H9 (cell line): Measurements from ENCODE around the gene S100A7. TPM values are rescaled to one million over a fixed set of nuclear protein-coding genes. Genes with fewer than 3 reads are reported as not detected.

Experiments
- DNase-seq: peaks from one replicate; pipeline ENCODE4 v3.0.0-alpha.2; 2017
- H2AFZ ChIP-seq: one replicate; pipeline ENCODE4 v1.6.1; 2013; ENCODE audit warnings: mild to moderate bottlenecking, low read length, control low read depth, moderate library complexity
- H2AK5ac ChIP-seq: 2 replicates; pipeline ENCODE4 v1.6.1; 2013; ENCODE audit warnings: low read length, control low read depth, mixed read lengths; ENCODE audit not compliant: insufficient read length
- H2BK120ac ChIP-seq: one replicate; pipeline ENCODE4 v1.6.1; 2013; ENCODE audit warnings: low read depth, mild to moderate bottlenecking, low read length, control low read depth, inconsistent platforms; ENCODE audit not compliant: poor library complexity, severe bottlenecking
- H2BK12ac ChIP-seq: 2 replicates; pipeline ENCODE4 v1.6.1; 2013; ENCODE audit warnings: low read length, control low read depth, mixed read lengths, low read depth; ENCODE audit not compliant: insufficient read length
- H2BK15ac ChIP-seq: 2 replicates; pipeline ENCODE4 v1.6.1; 2013; ENCODE audit warnings: low read depth, low read length, control low read depth
- H2BK20ac ChIP-seq: one replicate; pipeline ENCODE4 v1.6.1; 2013; ENCODE audit warnings: low read depth, mild to moderate bottlenecking, low read length, control low read depth, inconsistent platforms; ENCODE audit not compliant: poor library complexity, severe bottlenecking
- H2BK5ac ChIP-seq: 2 replicates; pipeline ENCODE4 v1.6.1; 2013; ENCODE audit warnings: low read length, control low read depth, mixed read lengths; ENCODE audit not compliant: insufficient read length
- H3K14ac ChIP-seq: 2 replicates; pipeline ENCODE4 v1.6.1; 2013; ENCODE audit warnings: low read length, control low read depth; ENCODE audit not compliant: insufficient read depth
- H3K18ac ChIP-seq: 2 replicates; pipeline ENCODE4 v1.6.1; 2013; ENCODE audit warnings: low read depth, mild to moderate bottlenecking, mixed read lengths, low read length, control low read depth; ENCODE audit not compliant: insufficient read length
- H3K23ac ChIP-seq: 2 replicates; pipeline ENCODE4 v1.6.1; 2013; ENCODE audit warnings: low read length, control low read depth, mixed read lengths, low read depth; ENCODE audit not compliant: insufficient read length
- H3K23me2 ChIP-seq: 2 replicates; pipeline ENCODE4 v1.6.1; 2013; ENCODE audit warnings: low read depth, mild to moderate bottlenecking, mixed read lengths, low read length, control low read depth; ENCODE audit not compliant: insufficient read length, poor library complexity, severe bottlenecking
- H3K27ac ChIP-seq: 2 replicates; pipeline ENCODE4 v1.5.1; 2013; ENCODE audit warnings: low read length, control low read depth, mixed read lengths, low read depth; ENCODE audit not compliant: insufficient read length
- H3K27me3 ChIP-seq: 2 replicates; pipeline ENCODE4 v1.6.1; 2013; ENCODE audit warnings: low read length, control low read depth, inconsistent platforms; ENCODE audit not compliant: insufficient read depth
- H3K4ac ChIP-seq: 2 replicates; pipeline ENCODE4 v1.6.1; 2013; ENCODE audit warnings: low read depth, mild to moderate bottlenecking, control low read depth, inconsistent platforms, low read length, moderate library complexity
- H3K4me1 ChIP-seq: 2 replicates; pipeline ENCODE4 v1.6.1; 2013; ENCODE audit warnings: low read length, control low read depth, inconsistent platforms; ENCODE audit not compliant: insufficient read depth
- H3K4me2 ChIP-seq: 2 replicates; pipeline ENCODE4 v1.6.1; 2013; ENCODE audit warnings: low read length, control low read depth, mixed read lengths; ENCODE audit not compliant: insufficient read length, insufficient read depth
- H3K56ac ChIP-seq: 2 replicates; pipeline ENCODE4 v1.6.1; 2013; ENCODE audit warnings: low read depth, mild to moderate bottlenecking, mixed read lengths, low read length, control low read depth; ENCODE audit not compliant: insufficient read length
- H3K79me1 ChIP-seq: 2 replicates; pipeline ENCODE4 v1.6.1; 2013; ENCODE audit warnings: low read depth, mild to moderate bottlenecking, moderate library complexity, low read length, control low read depth, inconsistent platforms; ENCODE audit not compliant: insufficient read depth, poor library complexity, severe bottlenecking
- H3K79me2 ChIP-seq: 2 replicates; pipeline ENCODE4 v1.6.1; 2013; ENCODE audit warnings: low read length, control low read depth, inconsistent platforms; ENCODE audit not compliant: insufficient read depth
- H3K9ac ChIP-seq: 2 replicates; pipeline ENCODE4 v1.6.1; 2013; ENCODE audit warnings: low read length, control low read depth, mixed read lengths; ENCODE audit not compliant: insufficient read length; ENCODE audit errors: extremely low read depth
- H3K9me3 ChIP-seq: one replicate; pipeline ENCODE4 v1.6.1; 2013; ENCODE audit warnings: low read depth, low read length, inconsistent platforms; ENCODE audit not compliant: control insufficient read depth
- H3T11ph ChIP-seq: one replicate; pipeline ENCODE4 v1.6.1; 2013; ENCODE audit warnings: mild to moderate bottlenecking, low read length, control low read depth, inconsistent platforms
- H4K20me1 ChIP-seq: one replicate; pipeline ENCODE4 v1.6.1; 2013; ENCODE audit not compliant: control insufficient read depth, insufficient read length, insufficient read depth
- H4K5ac ChIP-seq: 2 replicates; pipeline ENCODE4 v1.6.1; 2013; ENCODE audit warnings: low read depth, mild to moderate bottlenecking, mixed read lengths, low read length, control low read depth; ENCODE audit not compliant: insufficient read length
- H4K8ac ChIP-seq: replicated peaks from 2 replicates; pipeline ENCODE4 v1.6.1; 2013; ENCODE audit warnings: low read length, control low read depth, mixed read lengths, low read depth; ENCODE audit not compliant: insufficient read length
- H4K91ac ChIP-seq: 2 replicates; pipeline ENCODE4 v1.6.1; 2013; ENCODE audit warnings: low read depth, mild to moderate bottlenecking, moderate library complexity, mixed read lengths, low read length, control low read depth; ENCODE audit not compliant: insufficient read length
- H3K27ac Mint-ChIP-seq, 3 experiments: 2 replicates in 2 of 3; 3 replicates in 1 of 3; pipeline ENCODE4 v1.8.0; 2020 to 2021; ENCODE audit warnings: mixed read lengths in 3 of 3, mild to moderate bottlenecking in 1 of 3, moderate library complexity in 1 of 3
- H3K27me3 Mint-ChIP-seq: 2 replicates; pipeline ENCODE4 v1.8.0; 2021; ENCODE audit warnings: low read depth, mild to moderate bottlenecking, moderate library complexity, mixed read lengths
- H3K36me3 Mint-ChIP-seq, 3 experiments: 2 replicates in 2 of 3; 3 replicates in 1 of 3; pipeline ENCODE4 v1.8.0; 2020 to 2021; ENCODE audit warnings: low read depth in 3 of 3, mixed read lengths in 3 of 3; ENCODE audit not compliant: insufficient read depth in 1 of 3
- H3K4me1 Mint-ChIP-seq, 2 experiments: 2 replicates each; pipeline ENCODE4 v1.8.0; 2020; ENCODE audit warnings: mixed read lengths in 2 of 2
- H3K4me3 Mint-ChIP-seq, 2 experiments: 2 replicates in 1 of 2; 3 replicates in 1 of 2; pipeline ENCODE4 v1.8.0; 2020 to 2021; ENCODE audit warnings: mild to moderate bottlenecking in 2 of 2, mixed read lengths in 2 of 2, moderate library complexity in 1 of 2
- H3K9me3 Mint-ChIP-seq, 2 experiments: 2 replicates in 1 of 2; 3 replicates in 1 of 2; pipeline ENCODE4 v1.8.0; 2020; ENCODE audit warnings: mild to moderate bottlenecking in 2 of 2, mixed read lengths in 2 of 2, moderate library complexity in 1 of 2
- CTCF ChIP-seq: fragments of 200-600 bp; sonication (generic); conservative IDR thresholded peaks from 3 replicates; pipeline ENCODE4 v1.8.0; 2021; ENCODE audit warnings: antibody characterized with exemption, mild to moderate bottlenecking
- WGBS: extraction: QIAGEN DNeasy Blood & Tissue Kit; methylation state at CpG from one replicate; pipeline ENCODE4 v1.1.7; 2013; ENCODE audit warnings: missing lambda C conversion rate, low lambda C conversion rate, mixed read lengths; ENCODE audit not compliant: insufficient read length; ENCODE audit errors: extremely low coverage; 5-methylcytosine and 5-hydroxymethylcytosine counted together
- total RNA-seq: library from RNA; stranded (reverse); gene quantifications from 2 replicates; pipeline ENCODE4 v1.2.1, GENCODE V29; 2021

Gene S100A7
- total RNA-seq, 1 experiment from 2014 or later, result not detected

GRCh38 chr1:153437236-153437635 lies 23.2 kb downstream of the S100A7 start:
- no peak overlapping the region for H3T11ph ChIP-seq

More at GRCh38 chr1:153437236-153437635, 23.2 kb downstream of the S100A7 start:
- Histone ChIP-seq H4K91ac (no peak overlapping the region), H3K4me2 (no peak overlapping the region), H2BK20ac (no peak overlapping the region), H3K27ac (no peak overlapping the region), H3K79me2 (no peaks in the 10 kb centered on the region), H2BK5ac (no peak overlapping the region), H2BK120ac (no peak overlapping the region), H3K4ac (no peak overlapping the region), H4K5ac (no peak overlapping the region), H3K27me3 (no peaks in the 10 kb centered on the region), H2BK15ac (no peak overlapping the region), H3K56ac (no peak overlapping the region), H3K4me1 (no peaks in the 10 kb centered on the region), H3K9me3 (no peaks in the 10 kb centered on the region), H2BK12ac (no peak overlapping the region), H4K20me1 (no peaks in the 10 kb centered on the region), H3K18ac (no peak overlapping the region), H3K79me1 (no peaks in the 10 kb centered on the region), H4K8ac (no peak overlapping the region), H2AK5ac (no peak overlapping the region), H3K23ac (no peak overlapping the region), H3K9ac (no peak overlapping the region), H3K14ac (no peak overlapping the region), H3K23me2 (no peaks in the 10 kb centered on the region), H2AFZ (no peak overlapping the region)
- Mint-ChIP-seq H3K27ac (no peak overlapping the region), H3K4me1 (no peaks in the 10 kb centered on the region), H3K27me3 (peaks cover 6% of the 10 kb centered on the region), H3K4me3 (no peak overlapping the region), H3K9me3 (no peaks in the 10 kb centered on the region), H3K36me3 (no peaks in the 10 kb centered on the region)
- no peak for TF ChIP-seq CTCF
- DNase-seq, result no peak
- WGBS, result no CpG with 5 or more reads among the region's 4 CpGs
